Cardiac muscle cell (in vitro differentiated cells and primary cell): ENCODE data around the gene REXO4. TPM values are rescaled to one million over a fixed set of nuclear protein-coding genes. Genes with fewer than 3 reads are reported as not detected.

Experiments
- DNase-seq, 2 donors: peaks; one replicate each; pipeline versions ENCODE4 v3.0.0 to v3.0.0-alpha.2; 2010 to 2017; ENCODE audit warnings: low read depth in 1 of 2, low spot score in 1 of 2
- H3K27ac ChIP-seq: fragments of 200-600 bp; sonication (generic); 2 replicates; pipeline ENCODE4 v1.5.1; 2016
- H3K27me3 ChIP-seq: fragments of 200-600 bp; sonication (generic); 2 replicates; pipeline ENCODE4 v1.6.0; 2016; ENCODE audit warnings: control low read depth
- H3K36me3 ChIP-seq: fragments of 200-600 bp; sonication (generic); 2 replicates; pipeline ENCODE4 v1.5.1; 2016; ENCODE audit warnings: control low read depth
- H3K4me1 ChIP-seq: fragments of 200-600 bp; sonication (generic); 2 replicates; pipeline ENCODE4 v1.8.1; 2017; ENCODE audit warnings: low read depth, mild to moderate bottlenecking, mixed run types
- H3K4me3 ChIP-seq: fragments of 200-600 bp; sonication (generic); 2 replicates; pipeline ENCODE4 v1.5.1; 2016; ENCODE audit warnings: mild to moderate bottlenecking
- H3K9me3 ChIP-seq: fragments of 200-600 bp; sonication (generic); 2 replicates; pipeline ENCODE4 v1.5.1; 2017; ENCODE audit warnings: low read depth, mild to moderate bottlenecking, control low read depth
- polyA plus RNA-seq: library from polyadenylated mRNA; unstranded; fragments of >200 nt; fragmentation: Nextera tagmentation; extraction: Ambion mirVana; gene quantifications from 2 replicates; pipeline ENCODE4 v1.2.1, GENCODE V29; 2016
- total RNA-seq: library from RNA; depleted of rRNA; stranded (reverse); fragments of >200 nt; gene quantifications from 2 replicates; pipeline ENCODE4 v1.2.3, GENCODE V29; 2016
- TF ChIP-seq, protein P1 (sequence below): IDR thresholded peaks from 2 replicates; pipeline ENCODE4 v1.5.1; 2012; ENCODE audit warnings: low read depth, mild to moderate bottlenecking, low read length

The REXO4 gene
- total and polyA plus RNA-seq, 2 experiments from 2014 or later: 27.1 to 50.2 TPM

DNA sequence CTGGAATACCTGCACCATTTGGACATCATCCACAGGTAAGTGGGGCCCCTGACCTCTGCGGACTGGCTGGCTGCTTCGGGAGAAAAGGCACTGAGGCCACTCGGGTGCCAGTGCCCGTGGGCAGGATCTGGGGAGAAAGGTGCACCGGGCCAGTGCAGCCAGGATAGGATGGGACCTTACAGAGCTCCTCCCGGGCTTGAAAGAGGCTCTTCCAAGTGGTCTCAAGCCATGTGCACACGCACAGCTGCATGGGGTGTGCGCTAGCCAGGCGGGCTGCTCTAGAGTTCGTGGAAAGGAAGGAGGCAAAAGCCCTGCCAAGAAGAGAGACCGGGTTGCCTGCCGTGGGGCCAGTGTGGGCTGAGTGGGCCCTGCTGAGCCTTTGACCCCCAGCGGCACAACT lies 28.2 kb downstream of the REXO4 start:
- H3K9me3 ChIP-seq: no peaks in the 10 kb centered on the region
- H3K27me3 ChIP-seq: no peaks in the 10 kb centered on the region
- H3K36me3 ChIP-seq: no peaks in the 10 kb centered on the region
- no peak for DNase-seq
- no peak overlapping the region for H3K27ac ChIP-seq
- no peaks in the 10 kb centered on the region for H3K4me1 ChIP-seq
- TF ChIP-seq, protein P1, sequence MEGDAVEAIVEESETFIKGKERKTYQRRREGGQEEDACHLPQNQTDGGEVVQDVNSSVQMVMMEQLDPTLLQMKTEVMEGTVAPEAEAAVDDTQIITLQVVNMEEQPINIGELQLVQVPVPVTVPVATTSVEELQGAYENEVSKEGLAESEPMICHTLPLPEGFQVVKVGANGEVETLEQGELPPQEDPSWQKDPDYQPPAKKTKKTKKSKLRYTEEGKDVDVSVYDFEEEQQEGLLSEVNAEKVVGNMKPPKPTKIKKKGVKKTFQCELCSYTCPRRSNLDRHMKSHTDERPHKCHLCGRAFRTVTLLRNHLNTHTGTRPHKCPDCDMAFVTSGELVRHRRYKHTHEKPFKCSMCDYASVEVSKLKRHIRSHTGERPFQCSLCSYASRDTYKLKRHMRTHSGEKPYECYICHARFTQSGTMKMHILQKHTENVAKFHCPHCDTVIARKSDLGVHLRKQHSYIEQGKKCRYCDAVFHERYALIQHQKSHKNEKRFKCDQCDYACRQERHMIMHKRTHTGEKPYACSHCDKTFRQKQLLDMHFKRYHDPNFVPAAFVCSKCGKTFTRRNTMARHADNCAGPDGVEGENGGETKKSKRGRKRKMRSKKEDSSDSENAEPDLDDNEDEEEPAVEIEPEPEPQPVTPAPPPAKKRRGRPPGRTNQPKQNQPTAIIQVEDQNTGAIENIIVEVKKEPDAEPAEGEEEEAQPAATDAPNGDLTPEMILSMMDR: no peak
- H3K4me3 ChIP-seq: no peak overlapping the region

DNA sequence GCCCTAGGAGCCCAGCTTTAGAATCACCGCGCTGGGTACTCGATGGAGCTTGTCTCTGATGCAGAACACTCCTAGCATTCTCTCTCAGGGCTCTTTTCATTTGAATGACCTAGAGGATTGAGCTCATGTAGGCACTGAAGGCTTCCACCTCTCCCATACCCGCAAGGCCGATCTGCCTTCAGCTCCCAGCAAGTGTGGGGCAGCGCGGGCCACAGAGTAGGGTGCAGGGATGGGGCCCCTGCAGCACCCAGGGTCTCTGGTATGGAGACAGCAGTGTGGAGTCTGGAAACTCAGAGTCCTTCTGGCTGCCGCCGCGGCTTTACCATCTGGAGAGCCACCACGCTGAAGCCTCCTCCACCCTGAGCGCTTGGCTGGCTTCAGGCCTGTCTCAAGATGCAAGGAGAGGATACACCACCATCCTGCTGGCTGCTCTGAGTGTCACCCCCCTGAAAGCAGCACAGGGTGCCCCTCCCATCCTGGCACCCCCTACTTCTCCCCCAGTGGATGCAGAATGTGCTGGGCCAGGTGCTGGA lies 28.7 kb downstream of the REXO4 start:
- no peak for DNase-seq
- TF ChIP-seq, protein P1: no peak

DNA sequence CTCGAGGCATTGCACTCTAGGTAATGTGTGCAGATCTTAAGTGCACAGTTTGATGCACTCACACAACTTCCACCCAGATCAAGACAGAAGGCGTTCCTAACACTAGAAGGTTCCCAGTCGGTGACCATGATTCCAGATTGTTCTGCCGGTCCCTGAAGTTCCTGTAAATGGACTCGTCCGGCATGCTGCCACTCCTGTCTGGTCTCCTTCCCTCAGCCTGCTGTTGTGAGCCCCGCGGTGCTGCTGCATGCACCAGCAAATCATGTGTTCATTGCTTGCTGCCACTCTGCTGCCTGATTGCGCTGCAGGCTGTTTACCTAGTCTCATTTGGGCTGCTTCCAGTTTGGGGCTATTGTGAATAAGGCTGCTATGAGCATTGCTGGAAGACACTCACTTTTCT lies 30.1 kb downstream of the REXO4 start:
- Histone ChIP-seq H3K4me3 (no peak overlapping the region), H3K27ac (no peak overlapping the region), H3K36me3 (no peaks in the 10 kb centered on the region), H3K27me3 (no peaks in the 10 kb centered on the region), H3K9me3 (no peaks in the 10 kb centered on the region), H3K4me1 (no peaks in the 10 kb centered on the region)
- TF ChIP-seq, protein P1: no peak
- no peak for DNase-seq

More for the DNA sequence above, 28.7 kb downstream of the REXO4 start:
- Histone ChIP-seq H3K9me3 (no peaks in the 10 kb centered on the region), H3K36me3 (no peaks in the 10 kb centered on the region), H3K4me3 (no peak overlapping the region), H3K4me1 (no peaks in the 10 kb centered on the region), H3K27me3 (no peaks in the 10 kb centered on the region), H3K27ac (no peak overlapping the region)

DNA sequence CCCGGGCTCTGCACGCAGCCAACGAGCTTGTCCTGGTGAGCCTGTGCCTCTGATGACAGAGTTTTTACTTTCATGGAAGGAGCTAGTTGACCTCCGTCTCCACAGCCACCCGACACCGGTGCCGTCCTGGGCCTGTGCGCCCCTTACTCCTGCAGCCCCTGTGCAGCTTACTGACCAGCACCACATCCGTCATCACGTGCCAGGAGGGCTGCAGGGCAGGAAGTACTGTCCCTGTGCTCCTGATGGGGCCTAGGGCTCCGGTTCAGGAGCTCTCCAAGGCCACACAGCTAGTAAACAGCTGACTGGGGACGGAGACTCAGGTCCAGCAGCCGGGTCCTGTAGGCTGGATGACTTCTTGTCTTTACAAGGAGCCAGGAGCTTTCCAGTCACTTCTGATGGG lies 31.5 kb downstream of the REXO4 start:
- Histone ChIP-seq H3K36me3 (no peaks in the 10 kb centered on the region), H3K27ac (no peak overlapping the region), H3K27me3 (no peaks in the 10 kb centered on the region), H3K4me1 (no peaks in the 10 kb centered on the region), H3K9me3 (no peaks in the 10 kb centered on the region), H3K4me3 (no peak overlapping the region)
- TF ChIP-seq, protein P1: no peak
- peak in 1 of 2 donors; percentile 14 for DNase-seq

DNA sequence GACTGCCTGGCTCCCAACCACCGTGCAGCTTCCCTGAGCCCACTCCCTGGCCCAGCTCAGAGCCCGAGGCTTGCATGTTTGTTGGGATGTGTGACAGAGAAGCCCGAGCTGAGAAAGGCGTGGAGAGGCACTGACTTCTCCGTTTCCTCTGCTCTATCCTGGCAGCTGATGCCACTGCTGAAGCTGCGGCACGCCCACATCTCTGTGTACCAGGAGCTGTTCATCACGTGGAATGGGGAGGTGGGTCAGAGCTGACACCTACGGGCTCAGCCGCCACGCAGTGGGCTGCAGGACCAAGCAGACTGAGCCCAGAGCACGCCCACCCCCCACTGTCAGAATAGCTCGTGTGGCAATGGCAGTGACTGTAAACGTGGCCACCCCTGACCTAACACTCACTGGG lies 32.4 kb downstream of the REXO4 start:
- no peaks in the 10 kb centered on the region for H3K9me3 ChIP-seq
- no peak overlapping the region for H3K27ac ChIP-seq
- no peaks in the 10 kb centered on the region for H3K36me3 ChIP-seq
- TF ChIP-seq, protein P1: no peak
- H3K4me3 ChIP-seq: no peak overlapping the region
- H3K27me3 ChIP-seq: no peaks in the 10 kb centered on the region
- no peak for DNase-seq
- no peaks in the 10 kb centered on the region for H3K4me1 ChIP-seq

DNA sequence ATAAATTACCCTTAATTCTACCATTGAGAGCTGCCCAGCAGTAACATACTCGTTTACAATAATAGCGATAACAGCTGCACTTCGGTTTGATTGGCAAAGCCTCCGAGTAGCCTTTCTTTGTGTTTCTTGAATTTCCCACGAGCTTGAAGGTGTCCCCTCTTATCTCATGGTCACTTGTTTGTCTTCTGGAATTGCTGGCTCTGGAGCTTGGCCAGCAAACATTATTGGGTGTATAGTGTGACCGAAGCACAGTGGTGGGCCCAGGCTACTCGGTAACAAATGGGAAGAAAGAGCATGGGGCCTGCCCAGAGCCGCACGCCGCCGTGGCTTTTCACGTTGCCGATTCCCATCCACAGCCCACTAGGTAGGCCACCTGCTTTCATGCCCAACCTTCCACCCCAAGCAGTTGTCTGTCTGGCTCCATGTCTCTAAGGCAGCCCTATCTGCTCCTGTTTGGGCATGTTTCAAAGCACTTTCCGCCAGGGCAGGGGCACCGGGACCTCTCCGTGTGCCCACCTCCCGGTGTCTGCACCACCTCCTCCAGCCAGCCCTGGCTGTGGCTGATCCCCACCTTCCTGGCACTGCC lies 33.0 kb downstream of the REXO4 start:
- TF ChIP-seq, protein P1: no peak
- no peak for DNase-seq
- Histone ChIP-seq H3K36me3 (no peaks in the 10 kb centered on the region), H3K9me3 (no peaks in the 10 kb centered on the region), H3K4me3 (no peak overlapping the region), H3K27ac (no peak overlapping the region), H3K27me3 (no peaks in the 10 kb centered on the region), H3K4me1 (no peaks in the 10 kb centered on the region)
